Measurements from ENCODE around the gene MAP1LC3B2. TPM values are rescaled to one million over a fixed set of nuclear protein-coding genes. Genes with fewer than 3 reads are reported as not detected.

The MAP1LC3B2 gene
- total and polyA plus RNA-seq, 2 of the 8 experiments (the other 6 are each of a cell fraction or from before 2014, with no cell fraction given), result 0.39 to 1.5 TPM

GRCh38 chr12:116541547-116542344, 17.4 kb upstream of the MAP1LC3B2 start:
- Histone ChIP-seq H2AK5ac (ENCODE audit: low read depth, low read length) (no peak overlapping the region), H3K36me3 (ENCODE audit: control insufficient read depth in 2 of 4, insufficient read depth in 4 of 4, low read length in 3 of 4) (no peaks in the 10 kb centered on the region), H3K9me3 (ENCODE audit: insufficient read depth in 2 of 2, low read depth in 1 of 2, low read length in 1 of 2) (no peaks in the 10 kb centered on the region), H4K20me1 (replicated peaks in 1 of 2; ENCODE audit: control insufficient read depth in 1 of 2, insufficient read depth in 2 of 2, low read length in 2 of 2) (no peaks in the 10 kb centered on the region), H4K8ac (ENCODE audit: extremely low read depth, insufficient read depth, low read length) (no peak overlapping the region), H4K91ac (replicated peaks; ENCODE audit: insufficient read length, low read length) (no peak overlapping the region), H3K23ac (ENCODE audit: insufficient read length) (no peak overlapping the region), H3K23me2 (ENCODE audit: low read depth, low read length) (no peaks in the 10 kb centered on the region), H3K79me1 (ENCODE audit: low read depth, low read length) (no peaks in the 10 kb centered on the region), H3K9ac (replicated peaks in 1 of 4; ENCODE audit: extremely low read depth in 1 of 4, low read depth in 3 of 4, low read length in 3 of 4) (no peak overlapping the region), H3K4me1 (replicated peaks in 1 of 4; ENCODE audit: control insufficient read depth in 3 of 4, insufficient read depth in 4 of 4, low read length in 3 of 4) (peaks cover 0 to 16% (median 9%) of the 10 kb centered on the region in 4 experiments; a peak in 5 of 7 replicates), H4K5ac (ENCODE audit: insufficient read length, low read depth, low read length) (no peak overlapping the region), H2BK15ac (ENCODE audit: low read length) (no peak overlapping the region), H2BK5ac (ENCODE audit: low read depth, low read length) (no peak overlapping the region), H3K4ac (replicated peaks; ENCODE audit: insufficient read length, low read depth, low read length) (no peak overlapping the region), H2BK20ac (ENCODE audit: low read length) (no peak overlapping the region), H2AFZ (ENCODE audit: low read length) (no peak overlapping the region), H3K18ac (ENCODE audit: extremely low read depth, low read length) (no peak overlapping the region), H2BK120ac (replicated peaks; ENCODE audit: low read depth, low read length) (no peak overlapping the region), H2BK12ac (ENCODE audit: low read depth, low read length) (no peak overlapping the region), H3K4me3 (ENCODE audit: extremely low read depth in 1 of 4, insufficient read depth in 2 of 4, low read depth in 3 of 4, low read length in 4 of 4) (no peak overlapping the region), H3K4me2 (ENCODE audit: insufficient read depth in 1 of 2, low read depth in 2 of 2, low read length in 2 of 2) (no peak overlapping the region), H3K56ac (replicated peaks; ENCODE audit: insufficient read length, low read depth, low read length) (no peak overlapping the region), H3K14ac (ENCODE audit: insufficient read length) (no peak overlapping the region), H3K79me2 (ENCODE audit: control insufficient read depth in 1 of 2, insufficient read depth in 2 of 2, low read length in 2 of 2) (no peaks in the 10 kb centered on the region), H3K27ac (ENCODE audit: low read depth, low read length) (no peak overlapping the region), H3K27me3 (replicated peaks in 1 of 4; ENCODE audit: control insufficient read depth in 3 of 4, extremely low read depth in 1 of 4, insufficient read depth in 3 of 4, low read length in 3 of 4) (no peaks in the 10 kb centered on the region)
- ChIA-PET CTCF (ENCODE audit: partially characterized antibody) (interaction anchor here (0.6 to 1.1 kb wide), 2 partner anchors 33 to 108 kb away, joined by 3 to 7 read pairs; no protein-coding TSS in a partner anchor), POLR2A (ENCODE audit: partially characterized antibody) (no interaction called here)
- 95% methylated on average over 8 of the region's 8 CpGs; no CpG with 5 or more reads in 1 of the 2 experiments for WGBS, 2 experiments (ENCODE audit: extremely low coverage in 1 of 2, insufficient coverage in 1 of 2, insufficient read length in 1 of 2, insufficient replicate concordance in 2 of 2, low coverage in 1 of 2, low lambda C conversion rate in 2 of 2, missing lambda C conversion rate in 1 of 2)
- no peak for FAIRE-seq
- TF ChIP-seq GTF2F1 (IDR thresholded peaks at IDR 0.05; ENCODE audit: borderline replicate concordance, low read depth, low read length), result no peak
- TF ChIP-seq ATF2 (IDR thresholded peaks at IDR 0.05; ENCODE audit: low read length), result no peak
- no peak for DNase-seq (ENCODE audit: low read depth in 1 of 2, low spot score in 2 of 2)

All from H1 (cell line).